Measurements from ENCODE around the gene MACROD2. TPM values are rescaled to one million over a fixed set of nuclear protein-coding genes. Genes with fewer than 3 reads are reported as not detected.

The MACROD2 gene
- polyA plus RNA-seq, 1 donor (not counting 4 experiments of a cell fraction or from before 2014, with no cell fraction given): 0.71 TPM

GRCh38 chr20:14341801-14342200 is 346.5 kb downstream of the MACROD2 start:
- no peak overlapping the region for H3K4me3 ChIP-seq (ENCODE audit: control insufficient read depth in 2 of 3, extremely low read depth in 1 of 3, insufficient read depth in 2 of 3, low read depth in 1 of 3, low read length in 3 of 3)
- H3K9me3 ChIP-seq (ENCODE audit: control insufficient read depth, low read depth, low read length): no peaks in the 10 kb centered on the region
- dilution Hi-C loops (cut with MboI; ENCODE audit: extremely low pct_ligation_motif_present, low sequenced_read_pairs): loop anchor here (25.0 kb wide), 1 partner anchor 370 kb away; no protein-coding TSS in a partner anchor
- no peak overlapping the region for H2AFZ ChIP-seq (ENCODE audit: control insufficient read depth, low read length)
- no peak overlapping the region for H3K9ac ChIP-seq (ENCODE audit: control insufficient read depth, extremely low read depth, insufficient read depth, low read length)
- no peaks in the 10 kb centered on the region for H3K27me3 ChIP-seq (ENCODE audit: control insufficient read depth, extremely low read depth, insufficient read depth, low read length)
- FAIRE-seq (no peak), DNase-seq (ENCODE audit: low read depth, low spot score) (no peak)
- no peaks in the 10 kb centered on the region for H3K9me1 ChIP-seq (ENCODE audit: control insufficient read depth, extremely low read depth, insufficient read depth, low read length)
- TF ChIP-seq EZH2 (IDR thresholded peaks at IDR 0.05; ENCODE audit: low read length) (no peak), CTCF (optimal IDR thresholded peaks at IDR 0.05 in 1 of 3, IDR thresholded peaks at IDR 0.05 in 1 of 3, conservative IDR thresholded peaks at IDR 0.05 in 1 of 3; ENCODE audit: extremely low read depth in 1 of 3, insufficient read depth in 2 of 3, low read length in 3 of 3) (no peak)
- H4K20me1 ChIP-seq (ENCODE audit: control insufficient read depth, extremely low read depth, insufficient read depth, low read length): no peaks in the 10 kb centered on the region
- no peak overlapping the region for H3K4me2 ChIP-seq (ENCODE audit: control insufficient read depth, extremely low read depth, insufficient read depth, low read depth, low read length)
- no peaks in the 10 kb centered on the region for H3K4me1 ChIP-seq (ENCODE audit: control insufficient read depth, extremely low read depth, insufficient read depth, low read length)
- no peaks in the 10 kb centered on the region for H3K36me3 ChIP-seq (ENCODE audit: control insufficient read depth in 2 of 2, extremely low read depth in 1 of 2, insufficient read depth in 2 of 2, low read length in 2 of 2)
- H3K79me2 ChIP-seq (ENCODE audit: control insufficient read depth, insufficient read depth, low read length): peaks cover 6% of the 10 kb centered on the region
- no peak overlapping the region for H3K27ac ChIP-seq (ENCODE audit: control insufficient read depth, insufficient read depth, low read length)

GRCh38 chr20:14342918-14343317 is 347.6 kb downstream of the MACROD2 start:
- dilution Hi-C loops (cut with MboI; ENCODE audit: extremely low pct_ligation_motif_present, low sequenced_read_pairs): loop anchor here (25.0 kb wide), 1 partner anchor 369 kb away; no protein-coding TSS in a partner anchor
- no peaks in the 10 kb centered on the region for H3K79me2 ChIP-seq (ENCODE audit: control insufficient read depth, insufficient read depth, low read length)
- TF ChIP-seq EZH2 (IDR thresholded peaks at IDR 0.05; ENCODE audit: low read length) (no peak), CTCF (optimal IDR thresholded peaks at IDR 0.05 in 1 of 3, IDR thresholded peaks at IDR 0.05 in 1 of 3, conservative IDR thresholded peaks at IDR 0.05 in 1 of 3; ENCODE audit: extremely low read depth in 1 of 3, insufficient read depth in 2 of 3, low read length in 3 of 3) (no peak)
- no peaks in the 10 kb centered on the region for H3K36me3 ChIP-seq (ENCODE audit: control insufficient read depth in 2 of 2, extremely low read depth in 1 of 2, insufficient read depth in 2 of 2, low read length in 2 of 2)
- no peak overlapping the region for H2AFZ ChIP-seq (ENCODE audit: control insufficient read depth, low read length)
- DNase-seq (ENCODE audit: low read depth, low spot score): no peak
- H4K20me1 ChIP-seq (ENCODE audit: control insufficient read depth, extremely low read depth, insufficient read depth, low read length): no peaks in the 10 kb centered on the region
- H3K9ac ChIP-seq (ENCODE audit: control insufficient read depth, extremely low read depth, insufficient read depth, low read length): no peak overlapping the region
- H3K4me2 ChIP-seq (ENCODE audit: control insufficient read depth, extremely low read depth, insufficient read depth, low read depth, low read length): no peak overlapping the region
- no peaks in the 10 kb centered on the region for H3K4me1 ChIP-seq (ENCODE audit: control insufficient read depth, extremely low read depth, insufficient read depth, low read length)
- no peak for FAIRE-seq
- no peaks in the 10 kb centered on the region for H3K9me1 ChIP-seq (ENCODE audit: control insufficient read depth, extremely low read depth, insufficient read depth, low read length)
- H3K27ac ChIP-seq (ENCODE audit: control insufficient read depth, insufficient read depth, low read length): no peak overlapping the region
- H3K9me3 ChIP-seq (ENCODE audit: control insufficient read depth, low read depth, low read length): no peaks in the 10 kb centered on the region
- H3K27me3 ChIP-seq (ENCODE audit: control insufficient read depth, extremely low read depth, insufficient read depth, low read length): no peaks in the 10 kb centered on the region
- no peak overlapping the region for H3K4me3 ChIP-seq (ENCODE audit: control insufficient read depth in 2 of 3, extremely low read depth in 1 of 3, insufficient read depth in 2 of 3, low read depth in 1 of 3, low read length in 3 of 3)
